DMS53 (cell line): ENCODE measurements around the gene SLAMF9.

Experiments used
- DNase-seq: peaks from one replicate; lab custom pipeline; 2025; lab: John Stamatoyannopoulos, UW

SLAMF9 gene

DNA sequence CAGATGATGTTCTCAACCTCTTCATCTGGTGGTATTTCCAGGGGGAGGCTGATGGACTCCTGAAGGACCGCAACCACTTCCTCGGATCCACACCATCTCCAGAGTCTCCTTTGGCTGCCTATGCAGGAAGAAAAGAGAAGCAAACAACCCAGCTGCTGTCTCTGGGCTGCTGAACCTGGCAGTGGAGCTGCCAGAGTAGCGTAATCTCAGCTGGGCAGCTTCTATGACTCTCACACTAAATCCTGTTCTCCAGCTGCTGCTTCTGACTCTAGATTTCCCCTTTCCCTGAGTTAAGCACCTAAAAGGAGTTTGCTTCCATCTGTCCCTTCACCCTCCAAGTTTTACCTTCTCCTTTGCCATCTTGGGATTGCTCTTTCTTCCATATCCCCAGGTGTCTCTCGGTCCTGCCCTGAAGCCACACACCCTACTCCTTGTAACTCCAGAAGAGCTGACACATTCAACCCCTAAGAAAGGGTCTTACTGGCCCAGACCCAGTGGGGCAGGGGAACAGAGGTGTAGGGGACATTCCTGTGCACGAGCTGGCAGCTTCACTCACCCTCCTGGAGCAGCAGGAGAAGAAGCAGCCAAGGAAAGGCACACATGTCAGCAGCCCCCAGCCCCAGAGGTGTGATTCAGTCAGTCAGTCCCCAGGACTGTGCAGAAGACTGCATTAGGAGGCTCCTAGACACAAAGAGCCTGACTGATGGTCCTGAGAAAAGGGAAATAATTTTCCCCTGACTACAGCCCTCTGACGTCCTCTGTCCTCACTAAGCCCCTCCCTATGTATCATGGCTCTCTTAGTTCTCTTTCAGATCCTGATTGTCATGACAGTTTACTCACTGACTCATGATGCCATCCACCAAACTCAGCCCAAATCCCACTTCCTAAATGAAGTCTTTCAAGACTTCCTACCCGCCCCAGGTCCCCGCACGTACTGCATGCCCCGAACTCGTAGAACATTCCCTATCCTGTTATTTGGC, at the start of gene SLAMF9:
SLAMF9 (minus strand) TSS at position 702 of the 980 bp plus-strand sequence; CDS start at position 602, 100 bp downstream.
- peak; percentile 20 for DNase-seq

DNA sequence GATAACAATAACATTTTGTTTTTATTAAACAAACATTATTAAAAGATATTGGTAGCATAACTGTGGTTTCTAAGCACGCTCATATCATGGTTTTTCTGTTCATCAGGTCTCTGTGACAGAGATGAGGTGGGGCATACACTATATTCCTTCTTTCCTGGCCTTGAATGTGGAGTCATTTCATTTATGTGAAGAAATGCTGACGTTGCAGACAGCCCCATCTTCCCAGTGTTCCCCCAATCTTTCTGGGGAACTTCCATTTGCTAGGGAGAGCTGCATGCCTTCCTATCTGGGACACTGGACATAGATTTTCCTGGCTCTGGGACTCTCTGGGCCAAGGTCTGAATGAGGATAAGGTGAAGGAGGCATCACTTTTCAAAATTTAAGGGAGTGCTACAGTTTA, 47.4 kb upstream of the SLAMF9 start:
- DNase-seq = no peak

DNA sequence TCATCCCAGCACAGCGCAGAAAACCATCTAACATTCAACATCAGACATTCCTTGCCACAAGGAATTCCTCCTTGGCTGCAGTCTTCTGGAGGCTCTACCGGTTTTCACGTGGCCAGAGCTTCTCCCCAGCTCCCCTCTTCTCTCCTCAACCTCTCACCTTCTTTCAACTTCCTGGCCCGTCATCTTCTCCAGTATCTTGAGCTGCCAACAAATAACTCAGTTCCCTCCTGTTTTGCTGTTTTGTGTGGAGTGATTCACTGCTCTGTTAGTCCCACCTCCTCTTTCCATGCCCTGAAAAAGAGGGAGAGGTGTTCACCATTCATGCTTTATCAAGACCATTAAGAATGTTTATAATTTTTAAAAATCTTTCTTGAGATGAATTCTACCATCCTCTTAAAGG, 45.2 kb upstream of the SLAMF9 start:
- DNase-seq = no peak

DNA sequence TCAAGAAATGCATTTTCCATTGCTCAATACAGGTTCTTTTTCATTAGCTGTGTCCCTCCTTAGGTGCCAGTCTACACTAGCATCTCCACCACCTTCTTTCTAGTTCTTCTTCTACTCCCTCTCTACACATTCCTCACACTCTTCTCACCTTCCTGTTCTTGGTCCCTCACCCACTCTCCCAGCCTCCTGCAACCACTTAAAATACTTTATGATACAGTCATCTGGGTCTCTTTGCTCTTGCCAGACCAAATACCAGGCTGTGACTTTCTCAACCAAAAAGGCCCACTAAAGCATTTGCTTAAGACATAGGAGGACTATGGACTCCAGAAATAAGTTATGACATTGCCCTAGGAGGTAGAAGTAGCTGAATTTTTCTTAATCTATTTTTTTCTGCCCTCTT, 42.6 kb upstream of the SLAMF9 start:
- peak; percentile 18 for DNase-seq

- no peak for DNase-seq
These were observed 40.9 kb upstream of the SLAMF9 start for GRCh38 chr1:159994896-159995295.

- no peak for DNase-seq
These were observed 39.9 kb upstream of the SLAMF9 start for GRCh38 chr1:159993911-159994310.

DNA sequence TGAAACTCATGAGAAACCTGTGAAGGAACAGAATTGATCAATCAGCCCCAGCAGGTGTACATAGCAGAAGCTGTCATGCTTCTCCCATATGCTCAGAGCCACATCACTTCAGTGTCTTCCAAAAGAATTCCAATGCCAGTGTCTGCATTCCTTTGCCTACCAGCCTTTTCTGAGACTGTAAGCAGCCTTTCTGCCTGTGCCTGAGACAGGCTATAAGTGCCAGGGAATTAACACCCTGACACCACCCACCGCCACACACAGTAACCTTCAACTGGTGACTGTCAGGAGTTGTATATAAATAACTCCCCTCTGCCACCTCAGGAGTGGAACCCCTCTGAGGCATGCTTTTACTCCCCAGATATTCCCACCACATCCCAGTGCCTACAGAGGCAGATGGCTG, 38.1 kb upstream of the SLAMF9 start:
- no peak for DNase-seq

GRCh38 chr1:159991513-159991912, 37.5 kb upstream of the SLAMF9 start:
- no peak for DNase-seq

GRCh38 chr1:159990005-159990404, 36.0 kb upstream of the SLAMF9 start:
- no peak for DNase-seq

GRCh38 chr1:159989581-159989980, 35.5 kb upstream of the SLAMF9 start:
- peak; percentile 10 for DNase-seq

GRCh38 chr1:159988006-159988405, 34.0 kb upstream of the SLAMF9 start:
- DNase-seq = no peak

- DNase-seq = peak; percentile 19
These were observed 33.1 kb upstream of the SLAMF9 start for GRCh38 chr1:159987186-159987585.

DNA sequence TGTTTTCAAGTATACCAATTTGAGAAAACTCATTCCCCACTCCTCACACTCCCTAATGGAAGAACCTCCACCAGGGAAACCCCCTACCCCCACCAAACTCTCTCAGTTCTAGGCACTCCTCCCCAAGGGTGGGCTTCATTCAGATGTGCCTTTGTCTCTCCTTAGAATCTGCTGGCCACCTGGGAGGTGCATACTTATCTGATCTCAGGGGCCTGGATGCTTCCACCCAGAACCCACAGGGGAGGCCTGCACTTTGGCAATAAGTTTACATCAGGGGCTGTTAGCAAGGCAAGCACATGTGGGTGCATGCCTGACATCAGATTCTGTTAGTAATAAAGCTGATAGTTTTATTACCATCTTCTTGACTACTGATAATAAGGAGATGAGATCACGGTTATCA, 32.5 kb upstream of the SLAMF9 start:
- DNase-seq = no peak

- DNase-seq = no peak
These were observed 32.1 kb upstream of the SLAMF9 start for GRCh38 chr1:159986093-159986492.

DNA sequence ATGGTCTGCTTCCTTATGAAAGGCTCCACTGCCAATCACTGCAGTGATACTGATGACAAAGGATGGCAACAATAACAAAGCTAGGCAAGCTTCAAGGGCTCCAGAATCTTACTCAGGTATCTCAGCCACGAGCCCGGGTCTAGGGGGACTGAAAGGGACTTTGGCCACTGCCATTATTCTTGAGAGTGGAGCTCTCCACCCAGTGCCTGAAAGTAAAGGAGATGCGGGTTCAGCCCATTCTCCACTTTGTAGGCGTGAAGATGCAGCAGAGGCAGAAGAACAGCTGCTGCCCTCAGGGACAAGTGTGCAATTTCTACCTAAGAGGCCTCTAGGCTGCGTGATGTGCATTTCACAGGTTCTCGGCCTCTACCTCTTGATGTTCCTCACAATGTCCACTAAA, 31.4 kb upstream of the SLAMF9 start:
- no peak for DNase-seq

- DNase-seq = no peak
These were observed 29.6 kb upstream of the SLAMF9 start for GRCh38 chr1:159983681-159984080.

GRCh38 chr1:159982280-159982679, 28.2 kb upstream of the SLAMF9 start:
- no peak for DNase-seq

- DNase-seq = no peak
These were observed 27.5 kb upstream of the SLAMF9 start for GRCh38 chr1:159981351-159982055.

DNA sequence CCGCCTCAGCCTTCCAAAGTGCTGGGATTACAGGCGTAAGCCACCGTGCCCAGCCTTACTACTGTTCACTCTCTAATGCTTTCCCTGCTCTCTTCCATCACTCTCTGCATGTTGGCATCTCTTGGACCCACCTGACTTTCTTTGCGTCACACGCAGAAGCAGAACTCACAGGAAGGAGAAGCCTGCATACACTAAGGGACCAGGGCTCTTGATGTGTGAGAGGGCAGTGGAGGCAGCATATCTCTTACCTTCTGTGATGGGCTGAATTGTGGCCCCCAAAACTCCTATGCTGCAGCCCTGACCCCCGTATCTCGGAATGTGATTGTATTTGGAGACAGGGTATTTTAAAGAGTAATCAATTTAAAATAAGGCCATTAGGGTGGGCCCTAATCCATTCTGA, 26.7 kb upstream of the SLAMF9 start:
- DNase-seq = no peak

DNA sequence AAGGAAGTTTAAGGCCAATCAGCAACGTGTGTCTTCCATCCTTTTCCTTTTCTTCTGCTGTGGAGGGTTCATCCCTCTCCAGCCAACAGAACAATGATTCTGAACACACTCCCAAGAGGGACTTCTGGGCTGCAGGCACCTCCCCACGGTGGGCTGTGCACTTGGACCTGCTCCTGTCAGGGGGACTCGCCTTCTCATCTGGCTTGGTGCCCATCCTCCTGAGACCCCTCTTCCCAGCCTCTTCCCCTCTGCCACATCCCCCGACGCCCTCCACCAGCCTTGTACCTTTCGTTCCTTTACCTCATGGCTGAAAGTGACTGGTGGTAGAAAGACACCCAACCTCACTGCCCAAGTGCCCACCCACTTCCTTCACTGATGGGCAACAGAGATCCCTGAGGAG, 26.0 kb upstream of the SLAMF9 start:
- no peak for DNase-seq

DNA sequence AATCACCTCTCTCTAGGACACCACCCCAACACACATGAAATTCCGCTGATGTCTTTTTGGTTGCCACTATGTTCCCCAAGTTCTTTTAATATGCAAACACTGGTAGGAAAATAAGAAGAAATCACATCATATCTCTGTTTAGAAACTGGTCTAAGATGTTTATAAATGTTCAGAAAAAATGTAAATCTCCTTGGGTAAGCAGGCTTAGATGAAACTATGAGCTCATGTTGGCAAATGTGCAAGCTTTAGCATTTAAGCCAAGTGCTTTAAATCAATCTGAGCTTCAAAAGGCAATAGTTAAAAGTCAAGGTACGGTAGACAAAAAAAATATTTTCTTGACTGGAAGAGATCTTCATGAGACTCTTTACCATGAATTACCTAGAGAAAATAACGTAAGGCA, 25.2 kb upstream of the SLAMF9 start:
- no peak for DNase-seq

DNA sequence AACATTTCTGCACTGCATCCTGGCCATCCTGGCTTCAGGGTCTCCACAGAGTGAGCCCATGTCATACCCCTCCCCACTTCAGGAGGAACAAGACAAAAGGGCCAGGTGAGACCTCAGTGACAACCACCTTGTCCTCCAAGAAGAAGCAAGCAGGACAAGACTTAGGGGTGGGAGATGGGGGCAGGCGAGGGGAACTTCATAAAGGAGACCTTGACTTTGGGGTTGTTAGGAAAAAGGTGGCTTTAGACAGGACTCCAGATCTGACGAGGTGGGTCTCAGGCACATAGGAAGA, 24.0 kb upstream of the SLAMF9 start:
- DNase-seq = no peak

GRCh38 chr1:159977364-159978106, 23.5 kb upstream of the SLAMF9 start:
- no peak for DNase-seq
